Esophagus squamous epithelium (tissue), 5 donors: Measurements from ENCODE around the gene B4GALNT2. TPM values are rescaled to one million over a fixed set of nuclear protein-coding genes. Genes with fewer than 3 reads are reported as not detected.

ENCODE experiments used
- DNase-seq: peaks from one replicate; lab custom pipeline; 2025; lab: John Stamatoyannopoulos, UW
- H3K27ac ChIP-seq, 4 donors: fragments of 200-600 bp; sonication (generic); one replicate each; pipeline ENCODE4 v1.5.1; 2016 to 2019; ENCODE audit warnings: mild to moderate bottlenecking in 1 of 4
- H3K27me3 ChIP-seq, 4 donors: fragments of 200-600 bp; sonication (generic); 1 replicate in 3 of 4; 2 replicates in 1 of 4; pipeline versions ENCODE4 v1.5.1 to v1.6.0; 2017 to 2021; ENCODE audit warnings: antibody characterized with exemption in 1 of 4
- H3K36me3 ChIP-seq, 3 donors: fragments of 200-600 bp; sonication (generic); one replicate each; pipeline ENCODE4 v1.5.1; 2016 to 2019
- H3K4me1 ChIP-seq, 3 donors: fragments of 200-600 bp; sonication (generic); one replicate each; pipeline ENCODE4 v1.5.1; 2017 to 2019
- H3K4me3 ChIP-seq, 4 donors: fragments of 200-600 bp; sonication (generic); 1 replicate in 3 of 4; 2 replicates in 1 of 4; pipeline ENCODE4 v1.5.1; 2016 to 2019; ENCODE audit warnings: mild to moderate bottlenecking in 2 of 4, moderate library complexity in 1 of 4
- H3K9me3 ChIP-seq, 3 donors: fragments of 200-600 bp; sonication (generic); one replicate each; pipeline ENCODE4 v1.5.1; 2016 to 2019
- CTCF ChIP-seq, 6 experiments: fragments of 450-650 bp in 4 of 6; fragments of 200-600 bp in 2 of 6; sonication (generic) in 2 of 6; IDR thresholded peaks; one replicate each; pipeline ENCODE4 v1.5.1; 2016 to 2019; ENCODE audit warnings: antibody characterized with exemption in 6 of 6, mild to moderate bottlenecking in 4 of 6, moderate library complexity in 4 of 6
- POLR2A ChIP-seq, 4 donors: fragments of 450-650 bp; IDR thresholded peaks; one replicate each; pipeline ENCODE4 v1.6.1; 2017; ENCODE audit warnings: antibody characterized with exemption in 4 of 4, mild to moderate bottlenecking in 4 of 4, moderate library complexity in 3 of 4
- WGBS, 2 donors: methylation state at CpG; one replicate each; pipeline ENCODE4 v1.1.5; 2018; 5-methylcytosine and 5-hydroxymethylcytosine counted together
- intact Hi-C: fragments of 100-400 bp; cut with DNase I; formaldehyde crosslinking; loops from one replicate; pipeline ENCODE4 v1.15.0; 2022
- total RNA-seq, 4 donors: library from RNA; depleted of rRNA; stranded (reverse); fragments of >200 nt; gene quantifications; one replicate each; pipeline ENCODE4 v1.1.0, GENCODE V29; 2016
- donor health status: DM: yes; HTN: yes; CAD: no.

The B4GALNT2 gene
- total RNA-seq, 4 donors from 2014 or later: 0.04 TPM; not detected in 3

GRCh38 chr17:49200423-49201083, 68.0 kb downstream of the B4GALNT2 start:
- H3K9me3 ChIP-seq: no peaks in the 10 kb centered on the region
- peaks cover 0 to 8% (median 0%) of the 10 kb centered on the region in 4 donors for H3K27me3 ChIP-seq
- no peak overlapping the region for H3K4me3 ChIP-seq
- no peak overlapping the region for H3K27ac ChIP-seq
- intact Hi-C loops: no loop called here
- no peaks in the 10 kb centered on the region for H3K4me1 ChIP-seq
- WGBS, 2 donors: 87 to 90% methylated on average over 13 of the region's 13 CpGs
- TF ChIP-seq CTCF (IDR thresholded peaks at IDR 0.05) (no peak), POLR2A (IDR thresholded peaks at IDR 0.05) (no peak)
- DNase-seq: no peak
- no peaks in the 10 kb centered on the region for H3K36me3 ChIP-seq

GRCh38 chr17:49201481-49201927, 68.9 kb downstream of the B4GALNT2 start:
- Histone ChIP-seq H3K36me3 (no peaks in the 10 kb centered on the region), H3K9me3 (no peaks in the 10 kb centered on the region), H3K4me3 (no peak overlapping the region), H3K4me1 (no peaks in the 10 kb centered on the region), H3K27me3 (peaks cover 0 to 13% (median 0%) of the 10 kb centered on the region in 4 donors), H3K27ac (peak overlapping the region in 2 of 4 donors; percentile 14 to 43)
- intact Hi-C loops: no loop called here
- TF ChIP-seq CTCF (IDR thresholded peaks at IDR 0.05) (no peak), POLR2A (IDR thresholded peaks at IDR 0.05) (no peak)
- DNase-seq: no peak
- WGBS, 2 donors: 72 to 83% methylated on average over 7 to 8 of the region's 8 CpGs

- 53 to 76% methylated on average over 2 of the region's 2 CpGs for WGBS, 2 donors
- Histone ChIP-seq H3K27ac (no peak overlapping the region), H3K36me3 (no peaks in the 10 kb centered on the region), H3K27me3 (peaks cover 0 to 35% (median 0%) of the 10 kb centered on the region in 4 donors), H3K4me3 (no peak overlapping the region), H3K4me1 (peaks cover 0 to 3% (median 0%) of the 10 kb centered on the region in 3 donors), H3K9me3 (no peaks in the 10 kb centered on the region)
- no peak for DNase-seq
- TF ChIP-seq CTCF (IDR thresholded peaks at IDR 0.05): no peak
- TF ChIP-seq POLR2A (IDR thresholded peaks at IDR 0.05): no peak
- intact Hi-C loops: no loop called here
Measured at GRCh38 chr17:49203796-49204195, 71.2 kb downstream of the B4GALNT2 start.

GRCh38 chr17:49204516-49204915, 71.9 kb downstream of the B4GALNT2 start:
- DNase-seq: no peak
- no peak overlapping the region for H3K4me3 ChIP-seq
- TF ChIP-seq POLR2A (IDR thresholded peaks at IDR 0.05) (no peak), CTCF (IDR thresholded peaks at IDR 0.05) (no peak)
- H3K36me3 ChIP-seq: no peaks in the 10 kb centered on the region
- no peak overlapping the region for H3K27ac ChIP-seq
- 90 to 91% methylated on average over 2 of the region's 2 CpGs for WGBS, 2 donors
- peaks cover 0 to 10% (median 6%) of the 10 kb centered on the region in 3 donors for H3K4me1 ChIP-seq
- intact Hi-C loops: no loop called here
- H3K9me3 ChIP-seq: no peaks in the 10 kb centered on the region
- H3K27me3 ChIP-seq: peaks cover 0 to 41% (median 0%) of the 10 kb centered on the region in 4 donors

- peaks cover 0 to 52% (median 0%) of the 10 kb centered on the region in 4 donors for H3K27me3 ChIP-seq
- peaks cover 0 to 32% (median 11%) of the 10 kb centered on the region in 3 donors for H3K4me1 ChIP-seq
- TF ChIP-seq CTCF (IDR thresholded peaks at IDR 0.05) (no peak), POLR2A (IDR thresholded peaks at IDR 0.05) (no peak)
- intact Hi-C loops: no loop called here
- H3K9me3 ChIP-seq: no peaks in the 10 kb centered on the region
- H3K4me3 ChIP-seq: peak overlapping the region in 1 of 4 donors; percentile 65
- H3K27ac ChIP-seq: peak overlapping the region in 1 of 4 donors; percentile 83
- H3K36me3 ChIP-seq: no peaks in the 10 kb centered on the region
- DNase-seq: no peak
- 79 to 84% methylated on average over 10 of the region's 10 CpGs for WGBS, 2 donors
Measured at GRCh38 chr17:49209061-49209571, 76.5 kb downstream of the B4GALNT2 start.
